GM21381 (cell line): ENCODE data around the gene PRSS53.

Experiments used
- ATAC-seq: cut with Tn5 transposase; IDR thresholded peaks from one replicate; pipeline ENCODE4 v1.9.1; 2021; ENCODE audit warnings: mild to moderate bottlenecking, moderate library complexity; ENCODE audit not compliant: unreplicated experiment

PRSS53 gene

DNA sequence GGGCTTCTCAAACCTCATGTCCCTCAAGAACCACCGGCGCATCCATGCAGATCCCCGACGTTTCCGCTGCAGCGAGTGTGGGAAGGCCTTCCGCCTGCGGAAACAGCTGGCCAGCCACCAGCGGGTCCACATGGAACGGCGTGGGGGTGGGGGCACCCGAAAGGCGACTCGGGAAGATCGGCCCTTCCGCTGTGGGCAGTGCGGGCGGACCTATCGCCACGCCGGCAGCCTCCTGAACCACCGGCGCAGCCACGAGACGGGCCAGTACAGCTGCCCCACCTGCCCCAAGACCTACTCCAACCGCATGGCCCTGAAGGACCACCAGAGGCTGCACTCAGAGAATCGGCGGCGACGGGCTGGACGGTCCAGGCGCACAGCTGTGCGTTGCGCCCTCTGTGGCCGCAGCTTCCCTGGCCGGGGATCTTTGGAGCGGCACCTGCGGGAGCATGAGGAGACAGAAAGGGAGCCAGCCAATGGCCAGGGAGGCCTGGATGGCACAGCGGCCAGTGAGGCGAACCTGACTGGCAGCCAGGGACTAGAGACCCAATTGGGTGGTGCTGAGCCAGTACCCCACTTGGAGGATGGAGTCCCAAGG, 8.6 kb downstream of the PRSS53 start:
- no peak for ATAC-seq

DNA sequence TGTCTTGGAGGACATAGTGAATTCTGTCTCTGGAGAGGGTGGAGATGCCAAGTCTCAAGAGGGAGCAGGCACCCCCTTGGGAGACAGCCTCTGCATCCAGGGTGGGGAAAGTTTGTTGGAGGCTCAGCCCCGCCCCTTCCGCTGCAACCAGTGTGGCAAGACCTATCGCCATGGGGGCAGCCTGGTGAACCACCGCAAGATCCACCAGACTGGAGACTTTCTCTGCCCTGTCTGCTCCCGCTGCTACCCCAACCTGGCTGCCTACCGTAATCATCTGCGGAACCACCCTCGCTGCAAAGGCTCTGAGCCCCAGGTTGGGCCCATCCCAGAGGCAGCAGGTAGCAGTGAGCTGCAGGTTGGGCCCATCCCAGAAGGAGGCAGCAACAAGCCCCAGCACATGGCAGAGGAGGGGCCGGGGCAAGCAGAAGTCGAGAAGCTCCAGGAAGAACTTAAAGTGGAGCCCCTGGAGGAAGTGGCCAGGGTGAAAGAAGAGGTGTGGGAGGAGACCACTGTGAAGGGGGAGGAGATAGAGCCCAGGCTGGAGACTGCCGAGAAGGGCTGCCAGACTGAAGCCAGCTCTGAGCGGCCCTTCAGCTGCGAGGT, 9.3 kb downstream of the PRSS53 start:
- no peak for ATAC-seq

DNA sequence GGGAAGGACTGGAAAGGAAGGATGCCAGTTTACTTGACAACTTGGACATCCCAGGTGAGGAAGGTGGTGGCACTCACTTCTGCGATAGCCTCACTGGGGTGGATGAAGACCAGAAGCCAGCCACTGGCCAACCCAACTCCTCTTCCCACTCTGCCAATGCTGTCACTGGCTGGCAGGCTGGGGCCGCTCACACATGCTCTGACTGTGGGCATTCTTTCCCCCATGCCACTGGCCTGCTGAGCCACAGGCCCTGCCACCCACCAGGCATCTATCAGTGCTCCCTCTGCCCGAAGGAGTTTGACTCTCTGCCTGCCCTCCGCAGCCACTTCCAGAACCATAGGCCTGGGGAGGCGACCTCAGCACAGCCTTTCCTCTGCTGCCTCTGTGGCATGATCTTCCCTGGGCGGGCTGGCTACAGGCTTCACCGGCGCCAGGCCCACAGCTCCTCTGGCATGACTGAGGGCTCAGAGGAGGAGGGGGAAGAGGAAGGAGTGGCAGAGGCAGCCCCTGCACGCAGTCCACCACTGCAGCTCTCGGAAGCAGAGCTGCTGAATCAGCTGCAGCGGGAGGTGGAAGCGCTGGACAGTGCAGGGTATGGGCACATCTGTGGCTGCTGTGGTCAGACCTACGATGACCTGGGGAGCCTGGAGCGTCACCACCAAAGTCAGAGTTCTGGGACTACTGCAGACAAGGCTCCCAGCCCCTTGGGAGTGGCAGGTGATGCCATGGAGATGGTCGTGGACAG, 10.0 kb downstream of the PRSS53 start:
- ATAC-seq = no peak

DNA sequence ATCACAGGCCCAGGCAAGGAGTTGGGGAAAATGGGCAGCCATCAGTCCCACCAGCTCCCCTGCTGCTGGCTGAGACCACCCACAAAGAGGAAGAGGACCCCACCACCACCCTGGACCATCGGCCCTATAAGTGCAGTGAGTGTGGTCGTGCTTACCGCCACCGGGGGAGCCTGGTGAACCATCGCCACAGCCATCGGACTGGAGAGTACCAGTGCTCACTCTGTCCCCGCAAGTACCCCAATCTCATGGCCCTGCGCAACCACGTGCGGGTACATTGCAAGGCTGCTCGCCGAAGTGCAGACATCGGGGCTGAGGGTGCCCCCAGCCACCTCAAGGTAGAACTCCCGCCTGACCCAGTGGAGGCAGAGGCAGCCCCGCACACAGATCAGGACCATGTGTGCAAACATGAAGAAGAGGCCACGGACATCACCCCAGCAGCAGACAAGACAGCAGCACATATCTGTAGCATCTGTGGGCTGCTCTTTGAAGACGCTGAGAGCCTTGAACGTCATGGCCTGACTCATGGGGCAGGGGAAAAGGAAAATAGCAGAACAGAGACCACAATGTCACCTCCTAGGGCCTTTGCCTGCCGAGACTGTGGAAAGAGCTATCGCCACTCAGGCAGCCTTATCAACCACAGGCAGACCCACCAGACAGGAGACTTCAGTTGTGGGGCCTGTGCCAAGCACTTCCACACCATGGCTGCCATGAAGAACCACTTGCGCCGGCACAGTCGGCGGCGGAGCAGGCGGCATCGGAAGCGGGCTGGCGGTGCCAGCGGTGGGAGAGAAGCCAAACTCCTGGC, 10.9 kb downstream of the PRSS53 start:
- no peak for ATAC-seq

DNA sequence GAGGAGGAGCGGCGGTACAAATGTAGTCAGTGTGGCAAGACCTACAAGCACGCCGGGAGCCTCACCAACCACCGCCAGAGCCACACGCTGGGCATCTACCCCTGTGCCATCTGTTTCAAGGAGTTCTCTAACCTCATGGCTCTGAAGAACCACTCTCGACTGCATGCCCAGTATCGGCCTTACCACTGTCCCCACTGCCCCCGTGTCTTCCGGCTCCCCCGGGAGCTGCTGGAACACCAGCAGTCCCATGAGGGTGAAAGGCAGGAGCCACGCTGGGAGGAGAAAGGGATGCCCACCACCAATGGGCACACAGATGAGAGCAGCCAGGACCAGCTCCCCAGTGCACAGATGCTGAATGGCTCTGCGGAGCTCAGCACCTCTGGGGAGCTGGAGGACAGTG, 11.7 kb downstream of the PRSS53 start:
- no peak for ATAC-seq

DNA sequence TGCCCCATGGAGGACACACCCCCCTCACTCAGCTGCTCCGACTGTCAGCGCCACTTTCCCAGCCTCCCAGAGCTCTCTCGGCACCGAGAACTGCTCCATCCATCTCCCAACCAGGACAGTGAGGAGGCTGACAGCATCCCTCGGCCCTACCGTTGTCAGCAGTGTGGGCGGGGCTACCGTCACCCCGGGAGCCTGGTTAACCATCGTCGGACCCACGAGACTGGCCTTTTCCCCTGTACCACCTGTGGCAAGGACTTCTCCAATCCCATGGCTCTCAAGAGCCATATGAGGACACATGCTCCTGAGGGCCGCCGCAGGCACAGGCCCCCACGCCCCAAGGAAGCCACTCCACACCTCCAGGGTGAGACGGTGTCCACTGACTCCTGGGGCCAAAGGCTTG, 12.4 kb downstream of the PRSS53 start:
- ATAC-seq = no peak

DNA sequence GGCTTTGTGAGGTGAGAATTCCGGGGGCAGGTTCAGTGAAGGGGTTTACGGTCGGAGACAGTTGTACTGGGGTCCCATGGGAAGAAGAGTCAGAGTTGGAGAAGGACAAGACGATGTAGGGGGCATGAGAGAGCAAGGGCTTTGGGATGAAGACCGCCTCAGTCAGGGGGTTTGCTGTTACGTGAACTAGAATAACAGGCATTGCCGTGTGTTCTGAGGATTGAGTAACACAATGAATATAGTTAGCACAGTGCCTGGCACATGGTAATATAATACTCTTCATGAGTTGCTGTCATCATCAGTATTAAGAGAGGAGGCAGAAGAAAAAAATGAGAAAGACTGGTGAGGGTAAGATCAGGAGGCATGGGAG, 13.9 kb downstream of the PRSS53 start:
- ATAC-seq = no peak

DNA sequence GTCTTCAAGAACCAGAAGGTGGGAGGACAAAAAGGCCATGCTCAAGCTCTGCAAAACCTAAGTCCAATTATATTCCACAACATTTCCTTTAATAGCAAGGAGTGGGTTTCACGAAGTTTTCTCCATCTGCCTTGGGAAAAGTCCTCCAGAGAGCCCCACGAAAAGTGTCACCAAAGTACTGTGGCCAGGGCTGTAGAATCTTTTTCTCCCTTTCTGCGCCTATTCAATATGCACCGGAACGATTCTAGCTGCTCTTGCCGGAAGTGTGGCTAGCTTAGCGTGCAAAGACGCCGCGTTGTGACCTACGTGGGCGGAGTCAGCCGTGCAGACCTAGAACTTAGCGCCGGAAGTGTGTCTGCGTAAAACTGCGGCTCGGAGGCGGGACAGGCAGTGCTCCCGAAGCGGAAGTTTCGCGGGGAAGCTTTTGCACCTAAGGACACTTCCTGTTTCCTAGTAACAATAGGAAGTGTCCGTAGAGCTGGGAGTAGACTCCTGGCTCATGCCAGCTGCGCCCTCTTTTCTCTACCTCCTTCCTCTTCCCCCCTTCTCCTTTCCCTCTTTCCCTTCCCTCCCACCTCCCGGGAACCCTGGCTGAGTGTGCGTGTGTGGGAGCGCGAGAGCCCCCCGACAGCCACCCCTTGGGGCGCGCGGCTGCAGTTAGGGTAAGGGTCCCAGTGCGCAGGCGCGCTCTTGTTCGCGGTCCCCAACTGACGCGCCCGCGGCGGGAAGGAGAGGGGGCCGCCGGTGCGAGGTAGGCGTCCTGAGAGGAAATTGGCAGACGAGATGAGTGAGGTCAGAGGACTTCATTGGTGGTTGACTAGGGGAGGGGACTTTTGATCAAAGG, 14.6 kb downstream of the PRSS53 start, which contains the start of the genes ZNF646 and ZNF668:
Gene ZNF646, plus strand, starts transcription at position 453 of the 844 bp plus-strand sequence. CDS start 1,903 bp downstream, outside the sequence.
Gene ZNF668, minus strand, starts transcription at position 271 of the 844 bp plus-strand sequence. CDS start 9,781 bp downstream, outside the sequence.
- ATAC-seq = peak; percentile 60

DNA sequence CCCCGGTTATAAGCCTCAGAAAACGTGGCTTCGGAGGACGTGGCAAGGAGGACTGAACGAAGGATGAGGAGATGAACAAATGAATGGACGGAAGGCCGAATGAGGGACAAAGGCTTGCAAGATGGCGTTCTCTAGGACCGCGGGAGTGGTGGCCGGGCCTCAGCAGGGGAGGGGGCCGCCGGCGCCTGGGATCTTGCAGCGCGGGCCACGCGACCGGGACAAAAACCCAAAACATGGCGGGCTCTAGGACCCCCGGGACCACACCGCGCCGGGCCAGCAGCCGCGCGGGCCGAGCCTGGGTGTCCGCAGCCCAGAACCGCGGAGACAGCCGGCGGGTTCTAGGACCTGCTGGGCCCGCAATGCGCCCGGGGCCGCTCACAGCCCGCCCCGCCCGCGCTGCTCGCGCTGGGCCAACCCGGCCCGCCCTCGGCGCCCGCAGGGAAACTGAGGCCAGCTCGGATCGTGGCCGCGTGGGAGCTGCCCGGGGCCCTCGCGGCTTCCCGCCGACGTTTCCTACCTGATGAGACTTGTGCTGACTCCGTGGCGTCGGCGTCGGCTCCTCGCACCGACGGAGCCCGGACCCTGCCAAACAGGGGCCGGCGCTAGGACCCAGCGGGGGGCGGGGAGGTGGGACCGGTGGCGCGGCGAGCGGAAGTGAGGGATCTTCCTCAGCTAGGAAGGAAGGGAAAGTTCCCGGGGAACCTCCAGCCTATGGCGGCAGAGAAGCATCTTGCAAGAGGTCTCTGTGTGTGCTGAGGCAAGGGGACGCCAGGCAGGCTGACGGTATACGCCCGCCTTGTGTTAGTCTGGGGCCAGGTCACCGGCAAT, 15.4 kb downstream of the PRSS53 start:
- peak; percentile 53 for ATAC-seq

DNA sequence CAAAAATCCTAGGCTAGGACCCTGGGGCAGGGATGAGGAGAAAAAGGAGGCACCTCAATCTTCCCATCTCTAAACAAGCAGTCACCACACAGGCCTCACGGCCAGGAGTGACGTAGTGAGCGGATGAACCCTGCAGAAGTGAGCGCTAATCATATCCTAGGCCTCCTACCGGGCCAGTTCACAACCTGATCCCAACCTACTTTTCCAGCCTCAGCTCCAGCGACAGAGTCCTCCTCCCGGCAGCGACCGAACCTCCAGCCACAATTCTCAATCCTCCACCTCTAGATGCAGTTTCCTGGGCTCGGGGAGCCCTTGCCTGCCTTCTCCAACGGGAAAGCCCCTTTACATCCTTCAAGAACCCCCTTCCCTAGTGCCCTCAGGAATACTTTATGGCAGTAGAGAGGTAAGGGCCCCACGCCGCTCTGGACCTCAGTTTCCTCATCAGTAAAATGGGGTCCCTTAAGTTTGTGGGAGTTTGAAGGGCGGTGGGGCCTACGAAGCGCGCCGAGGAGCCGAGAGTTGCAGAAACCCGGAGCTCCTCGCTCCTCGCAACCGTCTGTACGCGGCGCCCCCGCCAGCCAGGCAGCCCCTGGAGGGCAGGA, 16.1 kb downstream of the PRSS53 start:
- ATAC-seq = peak; percentile 3

DNA sequence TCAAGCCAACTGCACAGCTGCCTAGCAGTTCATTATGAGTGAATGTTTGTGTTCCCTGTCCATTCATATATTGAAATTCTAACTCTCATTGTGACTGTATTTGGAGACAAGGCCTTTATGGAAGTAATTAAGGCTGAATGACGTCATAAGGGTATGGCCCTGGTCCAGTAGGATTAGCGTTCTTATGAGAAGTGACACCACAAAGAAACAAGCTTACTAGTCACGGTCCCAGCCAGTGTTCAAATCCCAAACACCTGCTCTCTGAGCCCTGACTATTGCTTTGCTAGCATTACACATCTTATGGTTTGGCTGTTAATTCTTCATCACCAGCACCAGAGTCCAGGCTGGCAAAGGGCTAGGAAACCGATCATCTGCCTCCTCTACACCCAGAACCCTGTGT, 16.9 kb downstream of the PRSS53 start:
- ATAC-seq = no peak

DNA sequence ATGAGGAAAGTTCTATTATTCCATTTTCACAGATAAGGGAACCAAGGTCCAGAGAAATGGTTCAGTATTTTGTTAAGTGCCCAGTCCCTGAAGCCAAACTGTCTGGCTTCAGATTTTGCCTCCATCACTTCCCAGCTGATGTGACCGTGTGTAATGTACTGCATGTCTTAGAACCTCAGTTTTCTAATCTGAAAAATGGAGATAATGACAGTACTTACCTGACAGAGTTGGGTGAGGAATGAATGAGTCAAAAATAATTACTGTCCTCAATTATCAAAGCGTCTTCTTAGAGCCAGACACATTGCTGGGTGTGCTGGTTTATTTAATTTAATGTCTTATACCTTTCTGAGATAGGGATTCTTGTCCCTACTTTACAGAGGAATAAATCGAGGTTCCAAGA, 21.4 kb downstream of the PRSS53 start:
- no peak for ATAC-seq

DNA sequence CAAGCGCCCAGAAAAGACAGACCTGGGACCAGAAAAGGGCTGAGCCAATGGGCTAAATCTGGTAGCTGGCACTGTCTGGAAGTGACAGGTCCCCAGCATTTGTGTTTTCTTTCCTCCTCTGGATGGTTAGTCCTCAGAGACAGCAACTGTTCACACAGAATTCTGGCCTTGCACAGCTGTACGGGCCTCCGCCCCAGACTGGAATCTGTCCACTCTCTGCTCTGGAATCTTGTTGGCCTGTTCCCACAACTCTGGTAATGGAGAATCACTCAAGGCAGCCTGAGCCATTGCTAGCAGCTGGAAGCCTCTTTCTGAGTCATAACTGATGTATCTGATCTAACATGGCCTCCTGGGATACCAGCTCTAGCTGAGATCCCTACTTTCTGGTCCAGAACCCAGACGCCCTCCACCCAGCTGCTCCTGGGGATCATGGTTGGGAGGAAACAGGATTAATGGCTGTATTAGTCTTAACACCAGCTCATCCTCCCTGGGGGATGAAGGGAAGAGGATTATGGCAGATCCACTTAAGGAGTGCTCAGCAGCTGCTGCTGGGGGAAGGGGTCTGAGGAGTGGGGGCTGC, 23.8 kb downstream of the PRSS53 start:
- ATAC-seq = no peak

DNA sequence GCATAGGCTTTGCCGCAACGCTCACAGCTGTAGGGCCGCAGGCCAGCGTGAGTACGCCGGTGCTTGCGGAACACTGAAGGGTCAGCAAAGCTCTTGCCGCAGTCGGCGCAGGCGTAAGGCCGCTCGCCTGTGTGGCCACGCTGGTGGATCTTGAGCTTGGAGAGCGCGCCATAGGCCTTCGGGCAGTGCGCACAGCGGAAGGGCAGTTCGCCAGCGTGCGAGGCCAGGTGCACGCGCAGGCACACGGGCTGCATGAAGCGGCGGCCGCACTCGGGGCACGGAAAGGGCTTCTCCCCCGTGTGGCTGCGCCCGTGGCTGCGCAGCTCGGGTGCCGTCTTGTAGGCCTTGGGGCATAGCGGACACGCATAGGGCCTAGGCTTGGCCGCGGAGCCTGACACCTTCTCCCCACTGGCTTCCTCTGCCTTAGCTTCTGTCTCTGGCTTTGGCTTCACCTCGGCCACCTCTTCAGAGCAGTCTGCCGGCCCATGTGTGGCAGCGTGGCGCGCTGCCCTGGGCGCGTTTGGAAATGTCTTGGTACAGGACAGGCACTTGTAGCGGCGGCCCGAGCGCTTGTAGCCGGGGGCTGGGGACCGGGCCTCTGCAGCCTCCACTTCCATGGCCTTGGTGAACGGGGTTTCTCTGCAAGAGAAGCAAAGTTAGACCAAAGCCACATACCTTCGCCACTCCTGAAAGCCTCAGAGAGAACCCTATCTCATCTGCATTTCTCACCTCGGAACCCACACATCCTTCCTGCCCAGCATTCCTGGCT, 24.7 kb downstream of the PRSS53 start:
- ATAC-seq = no peak

DNA sequence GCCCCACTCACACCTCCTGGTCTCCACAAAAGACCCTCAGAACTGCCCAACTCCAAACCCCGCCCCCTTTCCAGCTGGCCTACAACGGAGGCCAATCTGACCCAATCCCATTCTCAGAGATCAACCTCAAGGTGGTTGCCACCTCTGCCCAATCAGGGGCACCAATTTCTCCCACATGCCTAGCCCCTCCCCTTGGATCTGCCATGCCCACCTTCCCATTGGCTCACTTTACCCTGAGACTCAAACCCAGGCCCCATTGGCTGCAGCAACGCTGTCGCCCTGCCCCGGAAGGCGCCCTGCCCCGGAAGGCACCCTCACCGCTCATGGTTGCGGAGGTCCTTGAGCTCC, 25.3 kb downstream of the PRSS53 start:
- ATAC-seq = no peak

DNA sequence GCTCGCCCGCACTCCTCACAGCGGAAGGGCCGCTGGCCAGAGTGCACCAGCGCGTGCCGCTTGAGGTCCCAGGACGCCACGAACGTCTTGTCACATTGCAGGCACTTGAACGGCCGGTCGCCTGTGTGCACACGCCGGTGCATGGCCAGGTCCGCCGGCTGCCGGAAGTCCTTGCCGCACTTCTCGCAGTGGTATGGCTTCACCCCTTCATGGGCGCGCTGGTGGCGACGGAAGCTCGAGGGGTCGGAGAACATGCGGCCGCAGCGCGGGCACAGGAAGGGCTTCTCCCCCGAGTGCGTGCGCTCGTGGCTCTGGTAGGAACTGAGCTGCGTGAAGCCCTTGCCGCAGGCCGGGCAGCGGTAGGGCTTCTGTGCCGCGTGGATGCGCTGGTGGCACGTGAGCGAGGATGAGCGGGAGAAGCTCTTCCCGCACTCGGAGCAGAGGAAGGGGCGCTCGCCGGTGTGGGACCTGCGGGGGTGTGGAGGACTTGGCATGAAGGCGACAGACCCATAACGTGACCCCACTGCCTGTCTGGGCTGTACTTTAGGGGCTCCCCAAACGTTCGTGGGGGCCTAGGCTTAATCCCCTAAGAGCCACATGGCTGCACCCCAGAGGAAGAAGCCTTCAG, 26.8 kb downstream of the PRSS53 start:
- ATAC-seq = no peak

DNA sequence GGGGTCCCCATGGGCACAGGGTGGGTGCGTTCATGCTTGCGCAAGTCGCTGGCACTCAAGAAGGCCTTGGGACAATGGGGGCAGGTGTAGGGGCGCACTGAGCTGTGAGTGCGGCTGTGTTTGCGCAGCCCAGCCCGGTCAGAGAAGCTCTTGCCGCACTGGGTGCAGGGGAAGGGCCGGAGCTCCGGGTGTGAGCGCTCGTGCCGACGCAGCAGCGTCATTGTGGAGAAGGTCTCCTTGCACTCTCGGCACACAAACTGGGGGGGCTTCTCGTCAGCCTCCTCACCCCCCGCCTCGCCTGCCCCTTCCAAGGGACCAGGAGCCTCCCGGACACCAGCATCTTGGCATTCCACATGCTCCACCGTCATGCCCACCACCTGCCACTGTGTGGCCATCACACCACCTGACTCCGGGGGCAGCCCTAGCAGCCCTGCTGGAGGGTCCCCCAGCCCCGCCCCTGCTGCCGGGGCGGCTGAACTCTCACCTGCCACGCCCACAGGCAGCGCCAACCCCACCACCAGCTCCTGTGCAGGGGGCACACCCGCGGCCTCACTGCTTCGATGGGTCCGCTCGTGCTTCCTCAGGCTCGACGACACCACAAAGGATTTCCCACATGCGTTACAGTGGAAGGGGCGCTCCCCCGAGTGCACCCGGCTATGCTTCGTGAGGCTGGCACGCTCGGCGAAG, 27.5 kb downstream of the PRSS53 start:
- no peak for ATAC-seq
